ENCODE measurements around the gene PDE1A. TPM values are rescaled to one million over a fixed set of nuclear protein-coding genes. Genes with fewer than 3 reads are reported as not detected.
"Not testable (repeated sequence)": the region's sequence is repeated elsewhere in the genome, so short reads cannot be mapped to it uniquely, and the experiment has no call there.

The PDE1A gene
- total and polyA plus RNA-seq, 12 donors: 4.0 to 17.4 (median 5.8) TPM

GRCh38 chr2:182404975-182405561 lies 21.8 kb downstream of the PDE1A start:
- no peaks in the 10 kb centered on the region for H3K9me3 ChIP-seq (replicated peaks in 1 of 3)
- H3K27ac ChIP-seq: no peak overlapping the region
- intact Hi-C loops (cut with DNase I): no loop called here
- H3K36me3 ChIP-seq (replicated peaks in 1 of 2): no peaks in the 10 kb centered on the region
- no peaks in the 10 kb centered on the region for H3K27me3 ChIP-seq
- H3K4me1 ChIP-seq (replicated peaks in 1 of 2): no peaks in the 10 kb centered on the region
- DNase-seq: no peak
- no peak overlapping the region for H3K4me3 ChIP-seq
- 79 to 93% (median 84%) methylated on average over 2 of the region's 2 CpGs for WGBS, 4 donors
- no peak for TF ChIP-seq POLR2A (IDR thresholded peaks at IDR 0.05)
- no peak for TF ChIP-seq CTCF (IDR thresholded peaks at IDR 0.05)

GRCh38 chr2:182404092-182404491 lies 22.7 kb downstream of the PDE1A start:
- no peak overlapping the region for H3K27ac ChIP-seq
- no peaks in the 10 kb centered on the region for H3K4me1 ChIP-seq (replicated peaks in 1 of 2)
- no peak for DNase-seq
- no peaks in the 10 kb centered on the region for H3K9me3 ChIP-seq (replicated peaks in 1 of 3)
- no peaks in the 10 kb centered on the region for H3K27me3 ChIP-seq
- intact Hi-C loops (cut with DNase I): no loop called here
- 50 to 59% (median 52%) methylated on average over 2 of the region's 2 CpGs for WGBS, 4 donors
- H3K36me3 ChIP-seq (replicated peaks in 1 of 2): no peaks in the 10 kb centered on the region
- no peak for TF ChIP-seq CTCF (IDR thresholded peaks at IDR 0.05)
- TF ChIP-seq POLR2A (IDR thresholded peaks at IDR 0.05): no peak
- no peak overlapping the region for H3K4me3 ChIP-seq

GRCh38 chr2:182393270-182393760 lies 33.5 kb downstream of the PDE1A start:
- TF ChIP-seq POLR2A (IDR thresholded peaks at IDR 0.05) (no peak), CTCF (IDR thresholded peaks at IDR 0.05) (no peak)
- 63 to 75% (median 73%) methylated on average over 1 of the region's 1 CpG for WGBS, 4 donors
- Histone ChIP-seq H3K9me3 (replicated peaks in 1 of 3) (no peaks in the 10 kb centered on the region), H3K27me3 (no peaks in the 10 kb centered on the region), H3K27ac (no peak overlapping the region), H3K4me3 (no peak overlapping the region), H3K4me1 (replicated peaks in 1 of 2) (no peaks in the 10 kb centered on the region), H3K36me3 (replicated peaks in 1 of 2) (no peaks in the 10 kb centered on the region)
- DNase-seq: no peak
- intact Hi-C loops (cut with DNase I): no loop called here

- Histone ChIP-seq H3K36me3 (replicated peaks in 1 of 2) (no peaks in the 10 kb centered on the region), H3K4me3 (no peak overlapping the region), H3K4me1 (replicated peaks in 1 of 2) (no peaks in the 10 kb centered on the region), H3K9me3 (replicated peaks in 1 of 3) (no peaks in the 10 kb centered on the region), H3K27me3 (no peaks in the 10 kb centered on the region), H3K27ac (no peak overlapping the region)
- intact Hi-C loops (cut with DNase I): no loop called here
- 48 to 75% (median 71%) methylated on average over 2 of the region's 2 CpGs for WGBS, 4 donors
- DNase-seq: no peak
- no peak for TF ChIP-seq CTCF (IDR thresholded peaks at IDR 0.05)
- no peak for TF ChIP-seq POLR2A (IDR thresholded peaks at IDR 0.05)
Observed at GRCh38 chr2:182391443-182391842, 35.4 kb downstream of the PDE1A start.

GRCh38 chr2:182386267-182386880 lies 40.5 kb downstream of the PDE1A start:
- H3K27me3 ChIP-seq; H3K4me1 ChIP-seq (replicated peaks in 1 of 2); intact Hi-C loops (cut with DNase I); H3K36me3 ChIP-seq (replicated peaks in 1 of 2); H3K27ac ChIP-seq; H3K4me3 ChIP-seq; DNase-seq; H3K9me3 ChIP-seq (replicated peaks in 1 of 3): not testable (repeated sequence)
- 89 to 100% (median 91%) methylated on average over 3 to 42 of the region's 42 CpGs for WGBS, 4 donors

Measured in adrenal gland (tissue), 12 donors.